ENCODE results near the gene NDFIP1.

DNA sequence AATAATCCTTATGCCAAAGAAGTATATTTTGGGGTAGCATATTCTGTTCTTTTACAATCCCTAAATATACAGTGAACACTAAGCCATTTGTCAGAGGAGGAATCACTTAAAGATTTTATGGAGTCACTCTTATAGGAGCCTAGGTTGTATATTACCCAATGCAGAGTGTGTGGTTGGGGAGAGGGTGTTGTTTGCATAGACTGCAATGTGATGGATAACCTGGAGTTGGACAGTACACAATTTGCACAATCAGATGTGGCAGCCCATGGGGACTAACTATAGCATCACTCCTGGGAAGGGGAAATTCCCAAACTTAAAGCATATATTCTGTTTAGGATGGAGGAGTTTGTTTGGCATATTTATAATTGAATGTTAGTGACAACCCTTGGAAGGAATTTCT lies 9.6 kb upstream of the NDFIP1 start:
- TF ChIP-seq, protein P1, sequence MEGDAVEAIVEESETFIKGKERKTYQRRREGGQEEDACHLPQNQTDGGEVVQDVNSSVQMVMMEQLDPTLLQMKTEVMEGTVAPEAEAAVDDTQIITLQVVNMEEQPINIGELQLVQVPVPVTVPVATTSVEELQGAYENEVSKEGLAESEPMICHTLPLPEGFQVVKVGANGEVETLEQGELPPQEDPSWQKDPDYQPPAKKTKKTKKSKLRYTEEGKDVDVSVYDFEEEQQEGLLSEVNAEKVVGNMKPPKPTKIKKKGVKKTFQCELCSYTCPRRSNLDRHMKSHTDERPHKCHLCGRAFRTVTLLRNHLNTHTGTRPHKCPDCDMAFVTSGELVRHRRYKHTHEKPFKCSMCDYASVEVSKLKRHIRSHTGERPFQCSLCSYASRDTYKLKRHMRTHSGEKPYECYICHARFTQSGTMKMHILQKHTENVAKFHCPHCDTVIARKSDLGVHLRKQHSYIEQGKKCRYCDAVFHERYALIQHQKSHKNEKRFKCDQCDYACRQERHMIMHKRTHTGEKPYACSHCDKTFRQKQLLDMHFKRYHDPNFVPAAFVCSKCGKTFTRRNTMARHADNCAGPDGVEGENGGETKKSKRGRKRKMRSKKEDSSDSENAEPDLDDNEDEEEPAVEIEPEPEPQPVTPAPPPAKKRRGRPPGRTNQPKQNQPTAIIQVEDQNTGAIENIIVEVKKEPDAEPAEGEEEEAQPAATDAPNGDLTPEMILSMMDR (IDR thresholded peaks at IDR 0.05): no peak
- no peak for TF ChIP-seq TCF7 (CRISPR knock-in tag; IDR thresholded peaks at IDR 0.05; ENCODE audit: low read depth)
- TF ChIP-seq CBFB (CRISPR knock-in tag; IDR thresholded peaks at IDR 0.05; ENCODE audit: low read depth): no peak
- TF ChIP-seq, protein P2, sequence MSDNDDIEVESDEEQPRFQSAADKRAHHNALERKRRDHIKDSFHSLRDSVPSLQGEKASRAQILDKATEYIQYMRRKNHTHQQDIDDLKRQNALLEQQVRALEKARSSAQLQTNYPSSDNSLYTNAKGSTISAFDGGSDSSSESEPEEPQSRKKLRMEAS (CRISPR knock-in tag; IDR thresholded peaks at IDR 0.05): no peak
